CD4-positive, alpha-beta memory T cell (primary cell): ENCODE measurements around the gene UBE2H. TPM values are rescaled to one million over a fixed set of nuclear protein-coding genes. Genes with fewer than 3 reads are reported as not detected.

ENCODE experiments used
- CTCF ChIA-PET: fragments of 350-600 bp; sonication (Branson Sonifier 250); formaldehyde crosslinking; loops from one replicate; lab custom pipeline; 2021; ENCODE audit warnings: inconsistent platforms; ENCODE audit not compliant: partially characterized antibody; lab: Charles Lee
- POLR2A ChIA-PET: fragments of 350-600 bp; sonication (Branson Sonifier 250); formaldehyde crosslinking; loops from one replicate; lab custom pipeline; 2021; ENCODE audit not compliant: partially characterized antibody; lab: Charles Lee
- DNase-seq, 5 donors: peaks; one replicate each; pipeline versions ENCODE4 v3.0.0 to v3.0.0-alpha.2; 2020 to 2022; ENCODE audit warnings: mixed read lengths in 1 of 5
- H3K27ac ChIP-seq: one replicate; pipeline ENCODE4 v1.7.0; 2013; ENCODE audit warnings: low read depth, low read length
- H3K27me3 ChIP-seq: 2 replicates; pipeline ENCODE4 v1.7.0; 2013; ENCODE audit warnings: mild to moderate bottlenecking, low read length, moderate library complexity; ENCODE audit not compliant: insufficient read depth
- H3K36me3 ChIP-seq: 2 replicates; pipeline ENCODE4 v1.7.0; 2013; ENCODE audit warnings: mild to moderate bottlenecking, low read length, moderate library complexity; ENCODE audit not compliant: insufficient read depth
- H3K4me1 ChIP-seq: 2 replicates; pipeline ENCODE4 v1.7.0; 2013; ENCODE audit warnings: mild to moderate bottlenecking, low read length, moderate library complexity; ENCODE audit not compliant: insufficient read depth
- H3K4me3 ChIP-seq, 2 donors: one replicate each; pipeline ENCODE4 v1.7.0; 2013; ENCODE audit warnings: low read length in 2 of 2, mild to moderate bottlenecking in 1 of 2
- H3K9me3 ChIP-seq, 2 donors: one replicate each; pipeline ENCODE4 v1.7.0; 2013; ENCODE audit warnings: low read length in 2 of 2, control low read depth in 1 of 2; ENCODE audit not compliant: control insufficient read depth in 1 of 2
- H3K27ac Mint-ChIP-seq, 7 donors: one replicate each; pipeline ENCODE4 v1.8.0; 2020 to 2021; ENCODE audit warnings: mixed read lengths in 7 of 7, mild to moderate bottlenecking in 6 of 7, inconsistent platforms in 3 of 7, moderate library complexity in 3 of 7
- H3K27me3 Mint-ChIP-seq, 2 donors: one replicate each; pipeline ENCODE4 v1.8.0; 2020 to 2021; ENCODE audit warnings: mixed read lengths in 2 of 2
- H3K36me3 Mint-ChIP-seq, 2 donors: one replicate each; pipeline ENCODE4 v1.8.0; 2020 to 2021; ENCODE audit warnings: mixed read lengths in 2 of 2, inconsistent platforms in 1 of 2, mild to moderate bottlenecking in 1 of 2
- H3K4me1 Mint-ChIP-seq, 4 donors: one replicate each; pipeline ENCODE4 v1.8.0; 2020 to 2021; ENCODE audit warnings: mixed read lengths in 4 of 4, mild to moderate bottlenecking in 1 of 4
- H3K4me3 Mint-ChIP-seq, 8 donors: one replicate each; pipeline ENCODE4 v1.8.0; 2020 to 2021; ENCODE audit warnings: mixed read lengths in 8 of 8, mild to moderate bottlenecking in 7 of 8, moderate library complexity in 6 of 8, inconsistent platforms in 3 of 8
- H3K9me3 Mint-ChIP-seq, 8 donors: one replicate each; pipeline ENCODE4 v1.8.0; 2020 to 2021; ENCODE audit warnings: mixed read lengths in 8 of 8, mild to moderate bottlenecking in 5 of 8, inconsistent platforms in 3 of 8, moderate library complexity in 1 of 8
- intact Hi-C: fragments of 100-400 bp; cut with micrococcal nuclease; formaldehyde crosslinking; loops from one replicate; pipeline ENCODE4 v1.15.1; 2023
- polyA plus RNA-seq, 2 donors: library from polyadenylated mRNA; unstranded; fragments of 300-500 nt; fragmentation: Illumina TruSeq; gene quantifications; one replicate each; pipeline ENCODE4 v1.2.3, GENCODE V29; 2021
- total RNA-seq, 2 experiments: library from RNA; stranded (reverse); gene quantifications; one replicate each; pipeline ENCODE4 v1.2.3, GENCODE V29; 2021

The UBE2H gene
- total and polyA plus RNA-seq, 4 experiments from 2014 or later: 42.6 to 56.6 (median 44.8) TPM

DNA sequence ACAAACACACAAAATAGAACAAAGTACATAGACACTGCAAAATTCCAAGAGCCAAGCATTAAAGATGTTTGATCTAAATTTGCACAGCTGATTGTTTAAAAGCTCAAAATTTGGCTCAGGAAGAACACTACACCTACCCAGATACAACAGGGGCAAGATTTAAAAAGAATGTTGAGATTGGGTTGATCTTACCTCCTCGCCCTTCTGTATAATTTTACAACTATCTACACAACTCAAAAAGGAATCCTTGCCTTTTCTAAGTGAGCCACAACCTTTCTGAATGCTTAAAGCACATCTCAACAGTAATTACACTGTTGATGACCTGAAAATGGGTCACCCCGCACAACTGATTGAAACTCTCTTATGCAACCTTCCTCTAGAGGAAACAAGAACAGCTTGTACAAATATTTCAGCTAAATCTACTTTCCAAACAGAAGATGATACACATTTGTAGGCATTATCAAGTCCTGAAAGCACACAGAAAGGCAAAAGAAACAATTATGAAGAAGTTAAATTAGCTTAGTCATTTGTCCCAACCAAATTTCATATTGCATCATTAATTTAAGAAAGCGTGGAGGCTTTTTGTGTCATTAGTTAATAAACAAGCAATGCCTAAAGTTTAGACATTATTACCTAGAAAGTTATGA is 75.5 kb downstream of the UBE2H start:
- Mint-ChIP-seq H3K4me1 (peaks cover 35 to 62% (median 50%) of the 10 kb centered on the region in 4 donors), H3K27ac (peak overlapping the region in 5 of 7 donors; percentile 17 to 80 (median 61)), H3K27me3 (no peaks in the 10 kb centered on the region), H3K9me3 (no peaks in the 10 kb centered on the region), H3K36me3 (peaks cover 46 to 50% of the 10 kb centered on the region in 2 donors), H3K4me3 (peak overlapping the region in 6 of 8 donors; percentile 32 to 82 (median 53))
- Histone ChIP-seq H3K4me1 (peaks cover 36% of the 10 kb centered on the region), H3K27me3 (no peaks in the 10 kb centered on the region), H3K36me3 (peaks cover 11% of the 10 kb centered on the region), H3K9me3 (no peaks in the 10 kb centered on the region), H3K27ac (no peak overlapping the region), H3K4me3 (no peak overlapping the region)
- POLR2A ChIA-PET: interaction anchor here (0.6 to 1.1 kb wide), 4 partner anchors 12 to 54 kb away, joined by 3 to 4 read pairs (median 3); no protein-coding TSS in a partner anchor
- DNase-seq: no peak
- CTCF ChIA-PET: no interaction called here
- intact Hi-C loops: no loop called here

DNA sequence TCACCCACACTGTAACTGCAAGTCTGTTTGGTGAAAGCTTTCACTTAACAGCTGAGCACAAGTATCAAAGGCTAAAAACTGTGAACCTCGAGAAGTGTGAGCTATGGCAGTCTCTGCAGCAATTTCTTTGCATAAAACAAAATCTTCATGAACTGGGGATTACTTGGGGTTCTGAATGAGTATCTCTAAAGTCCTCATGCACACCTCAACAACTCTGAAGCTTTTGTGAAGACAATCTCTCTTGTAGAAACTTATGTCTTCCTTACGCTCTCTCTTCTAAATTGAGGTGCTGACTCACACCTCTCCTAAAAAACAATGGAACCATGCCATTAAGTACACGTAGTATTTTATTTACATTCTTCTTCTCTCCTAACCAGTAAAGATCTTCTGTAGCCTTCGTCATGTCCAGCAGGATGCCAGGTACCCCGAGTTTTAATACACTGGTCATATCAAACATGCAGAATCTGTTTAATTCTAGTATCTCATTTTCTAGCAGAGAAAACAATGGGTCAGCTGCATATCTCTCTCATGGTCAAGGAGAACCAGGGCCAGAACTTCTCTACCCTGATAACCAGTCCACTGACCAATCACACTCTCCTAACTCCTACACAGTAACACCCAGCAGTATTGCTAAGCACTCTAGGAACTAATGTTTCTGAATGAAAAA is 76.9 kb downstream of the UBE2H start:
- DNase-seq: no peak
- Mint-ChIP-seq H3K4me3 (no peak overlapping the region), H3K4me1 (peaks cover 34 to 55% (median 43%) of the 10 kb centered on the region in 4 donors), H3K27me3 (no peaks in the 10 kb centered on the region), H3K36me3 (peaks cover 47 to 55% of the 10 kb centered on the region in 2 donors), H3K9me3 (peaks cover 0 to 2% (median 0%) of the 10 kb centered on the region in 8 donors), H3K27ac (peak overlapping the region in 3 of 7 donors; percentile 20 to 66 (median 48))
- intact Hi-C loops: no loop called here
- POLR2A ChIA-PET: no interaction called here
- CTCF ChIA-PET: interaction anchor here (1.1 kb wide), 1 partner anchor 44 kb away, joined by 3 read pairs; no protein-coding TSS in a partner anchor
- H3K27me3 ChIP-seq: no peaks in the 10 kb centered on the region
- no peaks in the 10 kb centered on the region for H3K9me3 ChIP-seq
- H3K27ac ChIP-seq: no peak overlapping the region
- peaks cover 11% of the 10 kb centered on the region for H3K36me3 ChIP-seq
- H3K4me1 ChIP-seq: peaks cover 30% of the 10 kb centered on the region
- no peak overlapping the region for H3K4me3 ChIP-seq

DNA sequence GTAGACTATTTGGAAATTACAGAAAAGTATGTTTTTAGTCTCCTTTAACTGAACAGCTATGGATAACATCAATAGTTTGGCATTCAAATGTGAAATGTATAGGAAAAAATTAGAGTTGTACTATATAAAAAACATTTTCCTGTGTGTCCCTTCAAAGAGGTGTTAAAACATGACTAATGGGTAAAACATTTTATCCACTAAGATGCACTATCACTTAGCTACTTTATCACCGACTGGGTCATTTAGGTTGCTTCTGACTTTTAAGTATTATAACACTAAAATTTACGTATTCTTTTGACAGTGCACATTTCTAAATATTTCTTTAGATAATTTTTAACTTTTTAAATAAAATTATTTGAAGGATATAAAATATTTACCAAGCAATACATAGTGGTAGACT is 77.6 kb downstream of the UBE2H start:
- DNase-seq: no peak
- Histone ChIP-seq H3K27ac (no peak overlapping the region), H3K36me3 (peaks cover 11% of the 10 kb centered on the region), H3K4me3 (no peak overlapping the region), H3K9me3 (no peaks in the 10 kb centered on the region), H3K27me3 (no peaks in the 10 kb centered on the region), H3K4me1 (peaks cover 25% of the 10 kb centered on the region)
- no peak overlapping the region for H3K4me3 Mint-ChIP-seq
- H3K9me3 Mint-ChIP-seq: peaks cover 0 to 2% (median 0%) of the 10 kb centered on the region in 8 donors
- H3K4me1 Mint-ChIP-seq: peaks cover 30 to 55% (median 39%) of the 10 kb centered on the region in 4 donors
- H3K27ac Mint-ChIP-seq: no peak overlapping the region
- intact Hi-C loops: no loop called here
- ChIA-PET CTCF (interaction anchor here (1.1 kb wide), 1 partner anchor 43 kb away, joined by 3 read pairs; no protein-coding TSS in a partner anchor), POLR2A (interaction anchor here (1.2 kb wide), 1 partner anchor 29 kb away, joined by 6 read pairs; no protein-coding TSS in a partner anchor)
- no peaks in the 10 kb centered on the region for H3K27me3 Mint-ChIP-seq
- peaks cover 49 to 54% of the 10 kb centered on the region in 2 donors for H3K36me3 Mint-ChIP-seq

DNA sequence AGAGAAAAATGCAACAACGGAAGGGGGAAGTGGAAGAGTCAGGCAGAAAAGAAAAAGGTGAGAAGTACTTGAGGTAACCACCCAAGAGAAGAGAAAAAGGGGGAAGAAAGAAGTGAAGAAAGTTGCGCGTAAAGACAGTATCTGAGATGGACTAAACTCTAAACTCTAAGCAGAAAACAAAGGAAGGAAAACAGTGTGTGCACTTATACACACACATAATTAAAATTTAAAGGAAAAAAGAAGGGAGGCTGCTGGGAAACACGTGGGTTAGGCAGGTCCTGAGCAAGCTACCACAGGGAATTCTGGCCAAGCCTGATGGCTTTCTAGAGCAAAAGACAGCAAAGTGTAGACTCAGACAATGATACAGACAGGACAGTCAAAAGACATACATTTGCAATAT is 78.0 kb downstream of the UBE2H start:
- Histone ChIP-seq H3K27ac (no peak overlapping the region), H3K4me3 (no peak overlapping the region), H3K9me3 (no peaks in the 10 kb centered on the region), H3K36me3 (peaks cover 11% of the 10 kb centered on the region), H3K27me3 (no peaks in the 10 kb centered on the region), H3K4me1 (peaks cover 24% of the 10 kb centered on the region)
- Mint-ChIP-seq H3K4me3 (no peak overlapping the region), H3K36me3 (peaks cover 46 to 57% of the 10 kb centered on the region in 2 donors), H3K27ac (peak overlapping the region in 2 of 7 donors; percentile 47 to 57), H3K27me3 (no peaks in the 10 kb centered on the region), H3K4me1 (peaks cover 32 to 55% (median 38%) of the 10 kb centered on the region in 4 donors), H3K9me3 (peaks cover 0 to 2% (median 0%) of the 10 kb centered on the region in 8 donors)
- ChIA-PET POLR2A (interaction anchor here (1.2 kb wide), 1 partner anchor 30 kb away, joined by 6 read pairs; no protein-coding TSS in a partner anchor), CTCF (no interaction called here)
- DNase-seq: no peak
- intact Hi-C loops: no loop called here

DNA sequence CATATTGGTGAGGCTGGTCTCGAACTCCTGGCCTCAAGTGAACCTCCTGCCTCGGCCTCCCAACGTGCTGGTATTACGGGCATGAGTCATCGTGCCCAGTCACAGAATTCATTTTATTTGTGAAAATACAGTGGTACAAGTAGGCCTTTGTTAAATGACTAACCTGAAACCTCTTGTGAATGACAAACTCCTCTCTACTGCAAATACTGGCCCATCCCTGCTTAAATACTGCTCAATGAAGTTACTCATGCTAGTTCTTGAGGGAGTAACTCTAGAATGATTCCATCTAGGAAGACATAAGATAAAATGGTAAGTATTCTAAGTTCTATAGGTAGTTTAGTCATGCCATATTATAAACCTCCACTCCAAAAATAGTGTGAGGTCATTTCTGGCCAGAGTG is 80.7 kb downstream of the UBE2H start:
- Mint-ChIP-seq H3K27me3 (no peaks in the 10 kb centered on the region), H3K36me3 (peaks cover 31 to 45% of the 10 kb centered on the region in 2 donors), H3K27ac (no peak overlapping the region), H3K4me1 (peaks cover 24 to 41% (median 31%) of the 10 kb centered on the region in 4 donors), H3K9me3 (peaks cover 0 to 2% (median 0%) of the 10 kb centered on the region in 8 donors), H3K4me3 (peak overlapping the region in 1 of 8 donors; percentile 41)
- no peaks in the 10 kb centered on the region for H3K27me3 ChIP-seq
- H3K36me3 ChIP-seq: peaks cover 1% of the 10 kb centered on the region
- no peak overlapping the region for H3K27ac ChIP-seq
- no peaks in the 10 kb centered on the region for H3K9me3 ChIP-seq
- no peak for DNase-seq
- POLR2A ChIA-PET: no interaction called here
- intact Hi-C loops: no loop called here
- CTCF ChIA-PET: interaction anchor here (1.0 to 2.1 kb wide), 2 partner anchors 18 to 505 kb away, joined by 3 to 6 read pairs; no protein-coding TSS in a partner anchor
- peaks cover 2% of the 10 kb centered on the region for H3K4me1 ChIP-seq
- H3K4me3 ChIP-seq: no peak overlapping the region

DNA sequence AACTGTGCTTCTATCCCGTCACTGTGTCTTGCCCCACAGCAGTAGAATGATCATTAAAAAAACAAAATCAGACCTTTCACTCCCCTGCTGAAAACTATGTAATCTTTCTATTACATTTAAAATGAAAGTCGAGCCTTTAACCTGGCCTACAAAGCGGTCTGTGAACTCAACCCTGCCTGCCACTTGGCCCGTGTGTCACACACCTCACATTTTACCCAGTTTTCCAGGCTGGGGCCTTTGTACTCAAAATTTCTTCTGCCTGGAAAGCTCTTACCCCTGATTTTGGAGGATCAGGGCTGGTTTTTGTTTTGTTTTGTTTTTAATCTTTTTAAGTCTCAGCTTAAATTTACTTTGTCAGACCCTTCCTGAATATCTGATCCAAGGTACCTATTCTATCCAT is 82.1 kb downstream of the UBE2H start:
- POLR2A ChIA-PET: no interaction called here
- Mint-ChIP-seq H3K4me3 (no peak overlapping the region), H3K4me1 (peaks cover 23 to 40% (median 30%) of the 10 kb centered on the region in 4 donors), H3K9me3 (peaks cover 0 to 2% (median 0%) of the 10 kb centered on the region in 8 donors), H3K27me3 (no peaks in the 10 kb centered on the region), H3K27ac (peak overlapping the region in 1 of 7 donors; percentile 65), H3K36me3 (peaks cover 21 to 38% of the 10 kb centered on the region in 2 donors)
- no peak overlapping the region for H3K4me3 ChIP-seq
- H3K27me3 ChIP-seq: no peaks in the 10 kb centered on the region
- CTCF ChIA-PET: interaction anchor here (1.4 kb wide), 1 partner anchor 40 kb away, joined by 5 read pairs; no protein-coding TSS in a partner anchor
- no peaks in the 10 kb centered on the region for H3K36me3 ChIP-seq
- no peaks in the 10 kb centered on the region for H3K9me3 ChIP-seq
- peaks cover 11% of the 10 kb centered on the region for H3K4me1 ChIP-seq
- intact Hi-C loops: no loop called here
- no peak overlapping the region for H3K27ac ChIP-seq
- no peak for DNase-seq

DNA sequence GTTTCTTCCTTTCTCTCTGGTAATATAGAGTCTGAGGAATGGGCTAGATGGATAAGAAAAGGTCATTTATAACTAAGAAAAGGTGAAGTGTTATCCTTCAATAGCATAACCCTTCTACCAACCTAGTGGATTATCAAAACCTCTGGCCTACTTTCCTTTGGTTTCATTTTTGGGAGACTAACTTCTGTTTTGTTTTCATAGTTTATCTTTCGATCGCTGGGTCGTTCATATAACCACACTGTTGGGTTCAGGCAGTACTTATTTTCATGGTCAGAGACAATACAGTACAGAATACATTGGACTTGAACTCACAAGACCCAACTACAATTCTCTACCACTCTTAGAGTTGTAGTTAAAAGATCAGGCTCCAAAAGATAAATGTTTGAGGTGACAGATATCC is 86.5 kb downstream of the UBE2H start:
- Mint-ChIP-seq H3K36me3 (peaks cover 10 to 23% of the 10 kb centered on the region in 2 donors), H3K27me3 (no peaks in the 10 kb centered on the region), H3K4me1 (peaks cover 37 to 71% (median 54%) of the 10 kb centered on the region in 4 donors), H3K9me3 (peaks cover 0 to under 1% (median 0%) of the 10 kb centered on the region in 8 donors), H3K4me3 (peak overlapping the region in 7 of 8 donors; percentile 7 to 64 (median 38)), H3K27ac (peak overlapping the region in 5 of 7 donors; percentile 1 to 86 (median 67))
- H3K27me3 ChIP-seq: no peaks in the 10 kb centered on the region
- DNase-seq: peak in 2 of 5 donors; percentile 11 to 19
- H3K4me3 ChIP-seq: no peak overlapping the region
- intact Hi-C loops: no loop called here
- H3K9me3 ChIP-seq: no peaks in the 10 kb centered on the region
- H3K36me3 ChIP-seq: no peaks in the 10 kb centered on the region
- CTCF ChIA-PET: no interaction called here
- no peak overlapping the region for H3K27ac ChIP-seq
- H3K4me1 ChIP-seq: peaks cover 35% of the 10 kb centered on the region
- POLR2A ChIA-PET: no interaction called here
